HG03520 (cell line): Measurements from ENCODE around the gene ECE1.
"Not testable (repeated sequence)": the region's sequence is repeated elsewhere in the genome, so short reads cannot be mapped to it uniquely, and the experiment has no call there.

Experiments used
- ATAC-seq: cut with Tn5 transposase; IDR thresholded peaks from one replicate; pipeline ENCODE4 v1.9.1; 2021; ENCODE audit warnings: mild to moderate bottlenecking, moderate library complexity; ENCODE audit not compliant: unreplicated experiment

The ECE1 gene

GRCh38 chr1:21292984-21293536 lies 2.8 kb upstream of the ECE1 start:
- no peak for ATAC-seq

GRCh38 chr1:21292503-21292983 lies 2.3 kb upstream of the ECE1 start:
- ATAC-seq = no peak

GRCh38 chr1:21291964-21292363 lies 1.7 kb upstream of the ECE1 start:
- no peak for ATAC-seq

- no peak for ATAC-seq
Observed at GRCh38 chr1:21291184-21291583, 921 bp upstream of the ECE1 start.

- ATAC-seq = no peak
Observed at GRCh38 chr1:21290546-21290944, 282 bp upstream of the ECE1 start.

GRCh38 chr1:21289127-21289526 lies 1.1 kb downstream of the ECE1 start:
- no peak for ATAC-seq

DNA sequence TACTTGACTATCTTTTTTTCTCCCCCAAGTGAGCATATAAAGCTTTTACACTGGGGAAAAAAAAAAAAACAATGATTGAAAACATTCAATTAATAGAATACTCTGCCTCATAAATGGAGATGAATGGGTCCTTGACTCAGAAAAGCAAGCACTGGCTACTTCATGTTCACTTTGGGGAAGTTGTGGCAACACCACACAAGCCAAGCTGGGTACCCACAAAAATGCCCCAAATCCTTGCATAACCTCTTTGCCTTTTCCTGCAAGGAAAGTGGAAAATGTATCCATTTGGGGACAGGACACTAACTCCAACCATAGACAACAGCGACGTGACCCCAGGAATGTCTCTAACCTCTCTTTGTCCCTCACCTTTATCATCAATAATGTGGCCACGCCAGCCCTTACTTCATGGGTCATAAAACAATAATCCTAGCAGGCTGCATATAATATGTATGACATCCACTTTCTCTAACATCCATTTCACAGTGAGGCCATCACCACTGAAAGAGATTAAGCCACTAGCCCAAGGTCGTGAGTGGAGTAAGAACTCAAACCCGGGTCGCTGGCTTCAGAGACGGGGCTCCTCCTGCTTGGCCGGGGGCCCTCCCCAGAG lies 2.3 kb downstream of the ECE1 start:
- no peak for ATAC-seq

- ATAC-seq = not testable (repeated sequence)
Observed at GRCh38 chr1:21285386-21285785, 4.9 kb downstream of the ECE1 start.

DNA sequence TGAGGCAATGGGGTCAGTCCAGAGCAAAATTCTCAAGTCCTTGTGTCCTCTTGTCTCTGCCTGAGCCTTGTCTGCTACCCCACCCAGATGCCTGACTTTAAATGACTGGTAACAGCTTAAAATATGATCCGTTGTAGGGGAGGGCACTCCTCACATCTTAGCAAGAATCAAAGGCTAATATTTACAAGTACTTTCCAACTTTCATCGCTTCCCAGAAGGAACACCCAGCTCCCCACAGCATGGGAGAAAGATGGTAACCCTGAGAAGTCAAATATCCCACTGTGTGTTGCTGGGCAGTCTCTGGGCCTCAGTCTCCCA lies 5.2 kb downstream of the ECE1 start:
- no peak for ATAC-seq

DNA sequence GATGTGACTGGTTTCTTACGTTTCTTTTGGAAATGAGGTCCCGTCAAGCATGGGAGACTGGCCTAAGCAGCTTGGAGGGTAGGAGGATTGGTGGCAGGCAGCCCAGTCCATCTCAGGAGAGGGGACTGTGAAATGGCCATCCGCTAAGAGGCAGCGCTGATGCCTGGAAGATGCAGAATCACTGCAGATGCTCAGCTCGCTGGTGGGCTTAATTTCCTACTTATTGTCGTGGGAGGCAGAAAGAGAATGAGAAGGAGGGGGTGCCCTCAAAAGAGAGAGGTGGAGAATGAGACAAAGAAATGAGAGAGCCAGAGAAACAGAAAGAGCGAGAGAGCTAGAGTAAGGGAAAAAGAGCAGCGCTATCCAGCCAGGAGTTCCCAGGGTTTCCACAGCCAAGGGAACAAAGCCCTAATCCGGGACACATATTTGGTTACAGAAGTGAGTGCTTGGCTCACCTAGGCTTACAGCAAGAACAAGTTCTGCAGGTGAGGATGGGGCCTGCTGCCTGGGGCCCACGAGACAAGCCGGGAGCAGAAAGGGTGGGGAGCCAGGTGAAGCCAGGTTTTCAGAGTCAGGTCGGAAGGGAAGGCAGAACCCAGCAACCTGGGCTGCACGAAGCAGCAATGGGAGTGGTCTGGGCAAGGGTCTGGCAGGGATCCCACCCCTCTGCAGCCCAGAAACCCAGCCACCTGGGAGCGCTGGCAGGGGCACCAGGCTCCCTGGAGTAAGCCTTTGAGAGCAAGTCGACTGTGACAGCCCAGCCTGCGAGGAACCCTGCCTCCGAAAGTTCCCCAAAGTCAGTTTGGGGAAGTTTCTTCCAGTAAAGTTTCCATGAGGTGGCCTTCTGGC lies 5.8 kb downstream of the ECE1 start:
- ATAC-seq = no peak

DNA sequence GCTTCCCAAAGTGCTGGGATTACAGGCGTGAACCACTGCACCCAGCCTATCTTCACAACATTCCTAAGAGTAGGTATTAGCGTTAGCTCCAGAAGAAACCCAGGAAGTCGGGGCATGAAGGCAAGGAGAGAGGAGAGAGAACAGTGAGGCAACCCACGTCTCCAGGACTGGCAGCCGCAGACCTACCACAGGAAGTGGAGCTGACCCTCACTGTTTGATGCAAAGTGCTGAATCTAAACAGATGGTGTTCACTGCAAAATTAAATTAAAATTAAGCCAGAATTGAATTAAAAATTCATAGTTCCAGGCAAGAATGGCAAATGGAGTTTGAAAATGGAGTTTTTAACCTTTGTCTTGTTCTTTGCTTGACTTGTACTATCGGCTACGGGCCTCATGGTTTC lies 6.7 kb downstream of the ECE1 start:
- no peak for ATAC-seq

GRCh38 chr1:21282020-21282419 lies 8.2 kb downstream of the ECE1 start:
- ATAC-seq = not testable (repeated sequence)

DNA sequence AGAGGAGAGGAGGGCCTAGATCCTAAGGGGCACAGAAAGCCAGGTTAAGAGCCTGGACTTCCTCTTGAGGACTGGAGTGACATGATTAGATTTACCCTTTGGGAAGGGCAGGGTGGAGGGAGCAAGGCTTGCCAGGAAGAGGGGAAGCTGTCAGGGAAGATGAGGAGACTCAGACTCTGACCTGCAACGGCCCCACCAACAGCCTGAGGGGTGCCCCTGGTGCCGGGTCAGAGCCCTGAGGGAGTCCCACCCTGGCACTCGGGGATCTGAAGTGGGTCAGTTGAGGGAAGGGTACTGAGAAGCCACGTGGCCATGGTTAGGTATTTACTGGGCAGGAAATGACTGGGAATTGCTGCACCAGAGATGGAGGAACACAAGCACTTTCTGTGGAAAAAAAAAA lies 9.8 kb downstream of the ECE1 start:
- ATAC-seq = no peak

- ATAC-seq = no peak
Observed at GRCh38 chr1:21280011-21280471, 10.2 kb downstream of the ECE1 start.

DNA sequence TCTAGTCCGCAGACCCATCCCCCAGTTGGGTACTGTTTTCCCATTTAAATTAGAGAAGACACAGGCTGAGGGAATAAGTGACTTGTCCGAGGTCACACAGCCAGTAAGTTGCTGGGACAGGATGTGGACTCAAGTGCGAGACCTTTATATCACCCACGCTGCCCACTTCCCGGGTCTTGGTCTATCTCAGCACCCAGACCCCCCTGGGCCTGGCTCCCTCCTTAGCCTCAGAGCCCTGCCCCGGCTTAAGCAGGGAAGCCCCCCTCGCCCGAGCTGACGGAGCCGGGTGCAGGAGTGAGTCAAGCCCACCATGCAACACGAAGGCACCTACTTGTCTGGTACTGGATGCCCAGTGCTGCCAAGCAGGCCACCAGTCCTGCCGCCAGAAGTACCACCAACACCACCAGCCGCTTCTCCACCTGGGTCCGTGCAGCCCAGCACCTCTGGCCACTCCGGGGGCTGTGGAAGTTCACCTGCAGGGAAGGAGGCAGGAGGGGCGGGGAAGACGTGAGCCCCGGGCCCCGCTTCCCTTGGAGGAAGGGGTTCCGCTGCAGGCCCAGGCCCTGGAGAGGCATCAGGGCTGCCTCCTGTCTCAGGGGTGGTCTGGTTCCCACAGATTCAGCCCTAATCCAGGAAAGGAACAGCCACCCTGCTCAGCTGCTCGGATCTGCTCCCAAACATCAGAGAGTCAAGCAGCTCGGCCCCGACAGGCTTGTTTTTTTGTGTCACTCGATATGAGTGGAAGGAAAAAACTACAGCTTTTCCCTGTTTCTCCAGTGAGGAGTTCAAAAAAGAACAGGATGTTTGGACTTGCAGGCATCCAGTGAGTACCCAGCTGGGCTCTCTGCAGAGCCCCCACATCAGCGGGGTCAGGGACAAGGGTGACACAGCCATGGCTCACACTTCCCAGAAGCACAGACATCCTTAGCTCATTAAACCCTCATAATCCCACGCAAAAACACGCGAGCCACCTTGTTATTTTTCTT lies 11.1 kb downstream of the ECE1 start:
- ATAC-seq = no peak

- no peak for ATAC-seq
Observed at GRCh38 chr1:21278208-21278859, 11.9 kb downstream of the ECE1 start.

DNA sequence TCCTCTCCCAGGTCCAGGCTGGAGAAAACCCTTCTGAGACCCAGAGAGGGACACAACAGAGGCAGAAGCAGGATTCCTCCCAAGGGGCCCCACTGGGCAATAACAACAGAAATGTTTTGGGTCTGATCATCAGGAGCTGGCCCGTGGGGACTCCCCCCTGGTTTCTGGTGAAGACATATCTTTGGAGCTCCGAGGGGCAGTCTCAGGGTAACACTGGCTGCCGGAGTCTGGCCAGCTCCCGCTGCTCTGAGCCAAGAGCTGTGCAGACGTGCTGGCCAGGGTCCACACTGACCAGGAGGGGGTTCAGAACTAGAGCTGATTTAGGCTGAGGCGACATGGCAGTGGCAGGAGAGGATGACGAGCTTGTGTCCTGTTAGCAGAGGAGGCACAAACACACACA lies 13.1 kb downstream of the ECE1 start:
- ATAC-seq = no peak

DNA sequence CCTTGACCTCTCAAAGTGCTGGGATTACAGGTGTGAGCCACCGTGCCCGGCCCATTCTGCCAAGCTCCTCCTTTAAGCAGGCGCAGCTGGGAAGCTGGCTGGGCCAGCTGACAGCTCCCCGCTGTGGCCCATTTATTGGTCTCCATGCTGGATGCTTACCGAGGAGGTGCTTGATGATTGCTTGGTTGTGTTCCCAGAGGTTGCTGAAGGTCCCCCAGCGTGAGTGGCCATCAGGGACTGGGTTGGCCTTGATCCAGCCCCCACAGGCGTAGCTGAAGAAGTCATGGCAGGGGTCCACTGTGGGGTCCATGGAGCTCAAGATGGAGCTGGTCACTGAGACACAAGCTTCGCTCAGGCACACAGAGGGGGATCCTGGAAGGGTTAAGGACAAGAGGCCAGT lies 17.7 kb downstream of the ECE1 start:
- ATAC-seq = no peak

GRCh38 chr1:21271550-21271949 lies 18.7 kb downstream of the ECE1 start:
- no peak for ATAC-seq

- no peak for ATAC-seq
Observed at GRCh38 chr1:21270086-21270689, 20.1 kb downstream of the ECE1 start.
